Measurements from ENCODE around the gene GTPBP6. TPM values are rescaled to one million over a fixed set of nuclear protein-coding genes. Genes with fewer than 3 reads are reported as not detected.

GTPBP6 gene
- total RNA-seq, 1 donor from 2014 or later = 68.2 TPM

DNA sequence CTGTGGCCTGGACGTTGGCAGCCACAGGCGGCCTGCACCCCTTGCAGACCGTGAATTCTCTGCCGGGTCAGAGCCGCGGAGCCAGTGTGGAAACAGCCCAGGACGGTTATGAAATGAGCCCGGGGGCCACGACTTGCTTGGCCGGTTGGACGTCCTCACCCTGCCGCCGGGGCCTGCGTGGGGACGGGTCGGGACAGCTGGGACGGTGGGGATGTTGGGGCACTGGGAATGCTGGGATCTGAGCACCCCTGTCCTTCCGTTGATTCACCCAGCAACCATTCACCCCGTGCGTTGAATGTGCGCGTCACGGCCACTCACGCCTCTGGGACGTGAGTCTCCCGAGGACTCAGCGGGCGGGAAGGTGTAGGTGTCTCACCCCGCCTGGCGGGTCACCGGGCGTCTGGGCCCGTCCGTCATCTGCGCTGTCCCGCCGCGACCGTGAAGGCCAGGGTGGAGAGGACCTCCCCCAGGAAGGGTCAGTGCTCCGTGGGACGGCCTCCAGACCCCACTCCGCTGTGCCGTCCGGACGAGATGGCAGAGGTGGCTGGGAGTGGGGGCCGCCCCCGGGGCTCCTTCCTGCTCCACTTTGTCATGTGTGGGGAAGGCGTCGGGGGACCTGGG lies 41.9 kb downstream of the GTPBP6 start:
- Histone ChIP-seq H3K27me3 (ENCODE audit: control insufficient read depth, insufficient read depth, low read length) (no peaks in the 10 kb centered on the region), H3K36me3 (ENCODE audit: control insufficient read depth, insufficient read depth, low read length) (no peaks in the 10 kb centered on the region), H3K4me3 (ENCODE audit: low read depth, low read length) (peak overlapping the region; percentile 70)
- DNase-seq (ENCODE audit: low read depth) (peak; percentile 78), FAIRE-seq (no peak)
- TF ChIP-seq, protein P1, sequence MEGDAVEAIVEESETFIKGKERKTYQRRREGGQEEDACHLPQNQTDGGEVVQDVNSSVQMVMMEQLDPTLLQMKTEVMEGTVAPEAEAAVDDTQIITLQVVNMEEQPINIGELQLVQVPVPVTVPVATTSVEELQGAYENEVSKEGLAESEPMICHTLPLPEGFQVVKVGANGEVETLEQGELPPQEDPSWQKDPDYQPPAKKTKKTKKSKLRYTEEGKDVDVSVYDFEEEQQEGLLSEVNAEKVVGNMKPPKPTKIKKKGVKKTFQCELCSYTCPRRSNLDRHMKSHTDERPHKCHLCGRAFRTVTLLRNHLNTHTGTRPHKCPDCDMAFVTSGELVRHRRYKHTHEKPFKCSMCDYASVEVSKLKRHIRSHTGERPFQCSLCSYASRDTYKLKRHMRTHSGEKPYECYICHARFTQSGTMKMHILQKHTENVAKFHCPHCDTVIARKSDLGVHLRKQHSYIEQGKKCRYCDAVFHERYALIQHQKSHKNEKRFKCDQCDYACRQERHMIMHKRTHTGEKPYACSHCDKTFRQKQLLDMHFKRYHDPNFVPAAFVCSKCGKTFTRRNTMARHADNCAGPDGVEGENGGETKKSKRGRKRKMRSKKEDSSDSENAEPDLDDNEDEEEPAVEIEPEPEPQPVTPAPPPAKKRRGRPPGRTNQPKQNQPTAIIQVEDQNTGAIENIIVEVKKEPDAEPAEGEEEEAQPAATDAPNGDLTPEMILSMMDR (IDR thresholded peaks at IDR 0.05; ENCODE audit: insufficient read depth, low read length, severe bottlenecking) = no peak

- FAIRE-seq = no peak
- TF ChIP-seq, protein P1 (IDR thresholded peaks at IDR 0.05; ENCODE audit: insufficient read depth, low read length, severe bottlenecking) = no peak
- Histone ChIP-seq H3K36me3 (ENCODE audit: control insufficient read depth, insufficient read depth, low read length) (no peaks in the 10 kb centered on the region), H3K4me3 (ENCODE audit: low read depth, low read length) (peak overlapping the region; percentile 70), H3K27me3 (ENCODE audit: control insufficient read depth, insufficient read depth, low read length) (no peaks in the 10 kb centered on the region)
- DNase-seq (ENCODE audit: low read depth) = peak; percentile 34
These were observed 42.5 kb downstream of the GTPBP6 start for GRCh38 chrX:275967-276580.

- no peak for FAIRE-seq
- DNase-seq (ENCODE audit: low read depth) = no peak
- no peak overlapping the region for H3K4me3 ChIP-seq (ENCODE audit: low read depth, low read length)
- TF ChIP-seq, protein P1 (IDR thresholded peaks at IDR 0.05; ENCODE audit: insufficient read depth, low read length, severe bottlenecking) = no peak
- H3K36me3 ChIP-seq (ENCODE audit: control insufficient read depth, insufficient read depth, low read length) = no peaks in the 10 kb centered on the region
- no peaks in the 10 kb centered on the region for H3K27me3 ChIP-seq (ENCODE audit: control insufficient read depth, insufficient read depth, low read length)
These were observed 43.1 kb downstream of the GTPBP6 start for GRCh38 chrX:275476-275966.

- no peak for FAIRE-seq
- DNase-seq (ENCODE audit: low read depth) = no peak
- TF ChIP-seq, protein P1 (IDR thresholded peaks at IDR 0.05; ENCODE audit: insufficient read depth, low read length, severe bottlenecking) = no peak
- no peaks in the 10 kb centered on the region for H3K36me3 ChIP-seq (ENCODE audit: control insufficient read depth, insufficient read depth, low read length)
- no peak overlapping the region for H3K4me3 ChIP-seq (ENCODE audit: low read depth, low read length)
- H3K27me3 ChIP-seq (ENCODE audit: control insufficient read depth, insufficient read depth, low read length) = no peaks in the 10 kb centered on the region
These were observed 43.6 kb downstream of the GTPBP6 start for GRCh38 chrX:274904-275475.

GRCh38 chrX:270848-271367 lies 47.7 kb downstream of the GTPBP6 start:
- FAIRE-seq (no peak), DNase-seq (ENCODE audit: low read depth) (no peak)
- H3K4me3 ChIP-seq (ENCODE audit: low read depth, low read length) = no peak overlapping the region
- no peaks in the 10 kb centered on the region for H3K36me3 ChIP-seq (ENCODE audit: control insufficient read depth, insufficient read depth, low read length)
- H3K27me3 ChIP-seq (ENCODE audit: control insufficient read depth, insufficient read depth, low read length) = no peaks in the 10 kb centered on the region
- TF ChIP-seq, protein P1 (IDR thresholded peaks at IDR 0.05; ENCODE audit: insufficient read depth, low read length, severe bottlenecking) = no peak
